ENCODE measurements around the gene RGL2. TPM values are rescaled to one million over a fixed set of nuclear protein-coding genes. Genes with fewer than 3 reads are reported as not detected.

Gene RGL2
- total RNA-seq, 4 donors from 2014 or later = 66.8 to 78.5 (median 71.3) TPM

GRCh38 chr6:33248643-33248931 lies 50.2 kb downstream of the RGL2 start:
- Histone ChIP-seq H3K9me3 (no peaks in the 10 kb centered on the region), H3K4me3 (replicated peaks in 1 of 3) (peak overlapping the region in 2 of 3 donors; percentile 47 to 48), H3K4me1 (peaks cover 10 to 16% of the 10 kb centered on the region in 2 donors), H3K27ac (peak overlapping the region; percentile 89 to 96 (median 95)), H3K27me3 (no peaks in the 10 kb centered on the region), H3K36me3 (no peaks in the 10 kb centered on the region)
- 0 to 2% methylated on average over 8 to 18 of the region's 18 CpGs for whole genome bisulfite sequencing, 2 donors
- no peak for DNase-seq
- TF ChIP-seq CTCF (IDR thresholded peaks at IDR 0.05) (peak in 1 of 6 experiments; percentile 4), POLR2A (IDR thresholded peaks at IDR 0.05) (no peak)
- intact Hi-C loops (cut with DNase I) = loop anchor here (2.0 to 10.0 kb wide), 4 partner anchors 48 to 234 kb away; partner anchors contain the start of genes RXRB and SLC39A7

GRCh38 chr6:33247977-33248642 lies 50.6 kb downstream of the RGL2 start:
- 4 to 8% methylated on average over 16 to 28 of the region's 28 CpGs for WGBS, 2 donors
- peak; percentile 86 to 87 for DNase-seq
- intact Hi-C loops (cut with DNase I) = loop anchor here (2.0 to 10.0 kb wide), 4 partner anchors 47 to 233 kb away; partner anchors contain the start of genes RXRB and SLC39A7
- peak; percentile 95 to 98 (median 98) for TF ChIP-seq CTCF (IDR thresholded peaks at IDR 0.05)
- no peak for TF ChIP-seq POLR2A (IDR thresholded peaks at IDR 0.05)
- Histone ChIP-seq H3K27me3 (no peaks in the 10 kb centered on the region), H3K4me1 (peaks cover 10 to 16% of the 10 kb centered on the region in 2 donors), H3K9me3 (no peaks in the 10 kb centered on the region), H3K4me3 (replicated peaks in 1 of 3) (peak overlapping the region in 2 of 3 donors; percentile 47 to 48), H3K36me3 (no peaks in the 10 kb centered on the region), H3K27ac (peak overlapping the region; percentile 89 to 96 (median 95))

GRCh38 chr6:33243476-33243875 lies 55.3 kb downstream of the RGL2 start:
- no peak for DNase-seq
- Histone ChIP-seq H3K27ac (no peak overlapping the region), H3K4me1 (peaks cover 4 to 5% of the 10 kb centered on the region in 2 donors), H3K36me3 (no peaks in the 10 kb centered on the region), H3K4me3 (replicated peaks in 1 of 3) (no peak overlapping the region), H3K9me3 (no peaks in the 10 kb centered on the region), H3K27me3 (no peaks in the 10 kb centered on the region)
- intact Hi-C loops (cut with DNase I) = loop anchor here (10.0 kb wide), 1 partner anchor 229 kb away; no protein-coding TSS in a partner anchor
- 47 to 48% methylated on average over 1 of the region's 1 CpG for WGBS, 2 donors
- TF ChIP-seq CTCF (IDR thresholded peaks at IDR 0.05) (no peak), POLR2A (IDR thresholded peaks at IDR 0.05) (no peak)

- Histone ChIP-seq H3K27ac (no peak overlapping the region), H3K9me3 (no peaks in the 10 kb centered on the region), H3K4me3 (replicated peaks in 1 of 3) (no peak overlapping the region), H3K27me3 (no peaks in the 10 kb centered on the region), H3K36me3 (no peaks in the 10 kb centered on the region), H3K4me1 (no peaks in the 10 kb centered on the region)
- intact Hi-C loops (cut with DNase I) = loop anchor here (10.0 kb wide), 1 partner anchor 227 kb away; no protein-coding TSS in a partner anchor
- DNase-seq = no peak
- WGBS, 2 donors = 70 to 79% methylated on average over 3 of the region's 3 CpGs
- no peak for TF ChIP-seq POLR2A (IDR thresholded peaks at IDR 0.05)
- no peak for TF ChIP-seq CTCF (IDR thresholded peaks at IDR 0.05)
Observed at GRCh38 chr6:33241968-33242367, 56.8 kb downstream of the RGL2 start.

Small RNA genes lying within 50 kb of the gene (microRNA-seq; reads per million reads assigned to microRNA genes)
- gene MIR6834 (not detected), gene MIR6873 (not detected)

Other genes starting within 250 kb of the RGL2 start
- gene HLA-DPA1, start 225.3 kb downstream of the RGL2 start, total RNA-seq = 100 to 1,000 TPM in 1 of 4 donors, 10 to 100 TPM in 3; 15.4 to 172 (median 67.6) TPM
- gene HLA-DPB1, start 223.0 kb downstream of the RGL2 start, total RNA-seq = 10 to 100 TPM; 33.8 to 44.7 (median 41.0) TPM
- gene COL11A2, start 106.5 kb downstream of the RGL2 start, total RNA-seq = 1 to 10 TPM in 3 of 4 donors, under 1 TPM in 1; 0.68 to 2.8 (median 2.0) TPM
- gene RXRB, start 98.3 kb downstream of the RGL2 start, total RNA-seq = 10 to 100 TPM; 29.6 to 46.8 (median 41.2) TPM
- gene SLC39A7, start 98.1 kb downstream of the RGL2 start, total RNA-seq = 100 to 1,000 TPM in 3 of 4 donors, 10 to 100 TPM in 1; 90.8 to 191 (median 153) TPM
- 10 to 100 TPM; 30.2 to 79.4 (median 40.9) TPM for gene HSD17B8, start 94.3 kb downstream of the RGL2 start, total RNA-seq
- 10 to 100 TPM; 20.3 to 40.2 (median 24.7) TPM for gene RING1, start 90.4 kb downstream of the RGL2 start, total RNA-seq
- 10 to 100 TPM; 45.5 to 64.8 (median 54.8) TPM for gene VPS52, start 27.1 kb downstream of the RGL2 start, total RNA-seq
- gene RPS18, start 26.9 kb downstream of the RGL2 start, total RNA-seq = 1,000 to 10,000 TPM; 1,790 to 3,429 (median 2,432) TPM
- gene B3GALT4, start 21.8 kb downstream of the RGL2 start, total RNA-seq = 10 to 100 TPM; 10.5 to 19.8 (median 16.4) TPM
- 10 to 100 TPM; 25.8 to 63.9 (median 45.2) TPM for gene WDR46, start 9.7 kb downstream of the RGL2 start, total RNA-seq
- gene PFDN6, start 9.3 kb downstream of the RGL2 start, total RNA-seq = 10 to 100 TPM; 29.1 to 51.9 (median 35.6) TPM
- gene TAPBP, start 15.1 kb upstream of the RGL2 start, total RNA-seq = 100 to 1,000 TPM in 3 of 4 donors, 10 to 100 TPM in 1; 86.4 to 151 (median 132) TPM
- 10 to 100 TPM; 17.9 to 30.3 (median 26.3) TPM for gene ZBTB22, start 18.8 kb upstream of the RGL2 start, total RNA-seq
- gene DAXX, start 24.0 kb upstream of the RGL2 start, total RNA-seq = 10 to 100 TPM; 33.7 to 53.2 (median 38.9) TPM
- 1 to 10 TPM in 2 of 4 donors, under 1 TPM in 2; 0.13 to 4.3 (median 0.91) TPM for gene KIFC1, start 92.9 kb upstream of the RGL2 start, total RNA-seq
- gene PHF1, start 112.1 kb upstream of the RGL2 start, total RNA-seq = 100 to 1,000 TPM in 1 of 4 donors, 10 to 100 TPM in 3; 75.3 to 109 (median 88.5) TPM
- gene CUTA, start 119.2 kb upstream of the RGL2 start, total RNA-seq = 100 to 1,000 TPM; 165 to 296 (median 257) TPM
- 10 to 100 TPM in 3 of 4 donors, 1 to 10 TPM in 1; 10.0 to 15.3 (median 12.2) TPM for gene SYNGAP1, start 121.1 kb upstream of the RGL2 start, total RNA-seq
- gene ZBTB9, start 155.6 kb upstream of the RGL2 start, total RNA-seq = 1 to 10 TPM; 4.1 to 5.9 (median 4.6) TPM

All from thyroid gland (tissue), 4 donors.